ENCODE results near the gene MRPS31. TPM values are rescaled to one million over a fixed set of nuclear protein-coding genes. Genes with fewer than 3 reads are reported as not detected.

Gene MRPS31
- total RNA-seq, 1 experiment from 2014 or later = 22.2 TPM

GRCh38 chr13:40812102-40812501, 41.1 kb upstream of the MRPS31 start:
- CTCF ChIA-PET = no interaction called here
- no peak for DNase-seq
- no peak overlapping the region for H3K27ac ChIP-seq

GRCh38 chr13:40809471-40809870, 38.5 kb upstream of the MRPS31 start:
- Histone ChIP-seq H4K20me1 (ENCODE audit: insufficient read depth) (no peaks in the 10 kb centered on the region), H3K9me2 (ENCODE audit: insufficient read depth) (no peaks in the 10 kb centered on the region), H3K9me3 (ENCODE audit: insufficient read depth, low read depth) (no peaks in the 10 kb centered on the region), H3F3A (ENCODE audit: insufficient read depth, low read depth) (no peaks in the 10 kb centered on the region), H3K27ac (no peak overlapping the region), H3K4me2 (no peak overlapping the region), H3K27me3 (ENCODE audit: insufficient read depth, low read depth) (no peaks in the 10 kb centered on the region), H3K4me1 (replicated peaks; ENCODE audit: insufficient read depth) (no peaks in the 10 kb centered on the region), H2AFZ (no peak overlapping the region), H3K79me2 (ENCODE audit: low read depth) (no peaks in the 10 kb centered on the region), H3K36me3 (ENCODE audit: low read depth) (no peaks in the 10 kb centered on the region; the same call in 1 of the 2 replicates), H3K4me3 (no peak overlapping the region)
- intact Hi-C loops (cut with micrococcal nuclease; ENCODE audit: unreplicated experiment) = no loop called here
- BruUV-seq (replicated peaks) = no TSS peak
- CTCF ChIA-PET = no interaction called here
- DNase-seq = no peak
- POLR2A ChIA-PET (ENCODE audit: unreplicated experiment) = no interaction called here
- TF ChIP-seq EZH2 (IDR thresholded peaks at IDR 0.05; ENCODE audit: low read depth) (no peak), CTCF (conservative IDR thresholded peaks at IDR 0.05) (no peak)

More at GRCh38 chr13:40812102-40812501, 41.1 kb upstream of the MRPS31 start:
- no peak overlapping the region for H2AFZ ChIP-seq
- H3K9me3 ChIP-seq (ENCODE audit: insufficient read depth, low read depth) = no peaks in the 10 kb centered on the region
- H3K4me2 ChIP-seq = no peak overlapping the region
- intact Hi-C loops (cut with micrococcal nuclease; ENCODE audit: unreplicated experiment) = no loop called here
- no peaks in the 10 kb centered on the region for H3K27me3 ChIP-seq (ENCODE audit: insufficient read depth, low read depth)
- TF ChIP-seq CTCF (conservative IDR thresholded peaks at IDR 0.05) (no peak), EZH2 (IDR thresholded peaks at IDR 0.05; ENCODE audit: low read depth) (no peak)
- BruUV-seq (replicated peaks) = no TSS peak
- no peaks in the 10 kb centered on the region for H4K20me1 ChIP-seq (ENCODE audit: insufficient read depth)
- no peaks in the 10 kb centered on the region for H3K9me2 ChIP-seq (ENCODE audit: insufficient read depth)
- H3K79me2 ChIP-seq (ENCODE audit: low read depth) = no peaks in the 10 kb centered on the region
- no peak overlapping the region for H3K4me3 ChIP-seq
- H3K4me1 ChIP-seq (replicated peaks; ENCODE audit: insufficient read depth) = no peaks in the 10 kb centered on the region
- H3F3A ChIP-seq (ENCODE audit: insufficient read depth, low read depth) = no peaks in the 10 kb centered on the region
- POLR2A ChIA-PET (ENCODE audit: unreplicated experiment) = no interaction called here
- no peaks in the 10 kb centered on the region; the same call in 1 of the 2 replicates for H3K36me3 ChIP-seq (ENCODE audit: low read depth)

GRCh38 chr13:40806241-40806640, 35.3 kb upstream of the MRPS31 start:
- intact Hi-C loops (cut with micrococcal nuclease; ENCODE audit: unreplicated experiment) = no loop called here
- CTCF ChIA-PET = no interaction called here
- DNase-seq = no peak
- Histone ChIP-seq H3K9me3 (ENCODE audit: insufficient read depth, low read depth) (no peaks in the 10 kb centered on the region), H3F3A (ENCODE audit: insufficient read depth, low read depth) (no peaks in the 10 kb centered on the region), H3K36me3 (ENCODE audit: low read depth) (no peaks in the 10 kb centered on the region), H3K4me1 (replicated peaks; ENCODE audit: insufficient read depth) (no peaks in the 10 kb centered on the region), H3K79me2 (ENCODE audit: low read depth) (no peaks in the 10 kb centered on the region), H3K27me3 (ENCODE audit: insufficient read depth, low read depth) (no peaks in the 10 kb centered on the region), H3K27ac (no peak overlapping the region), H3K9me2 (ENCODE audit: insufficient read depth) (no peaks in the 10 kb centered on the region), H4K20me1 (ENCODE audit: insufficient read depth) (no peaks in the 10 kb centered on the region), H3K4me2 (no peak overlapping the region), H2AFZ (no peak overlapping the region), H3K4me3 (no peak overlapping the region)
- TF ChIP-seq CTCF (conservative IDR thresholded peaks at IDR 0.05) (no peak), EZH2 (IDR thresholded peaks at IDR 0.05; ENCODE audit: low read depth) (no peak)
- POLR2A ChIA-PET (ENCODE audit: unreplicated experiment) = no interaction called here
- BruUV-seq (replicated peaks) = no TSS peak
